SK-N-SH treated with all-trans-retinoic acid at 6 μM for 48 hours (cell line): Measurements from ENCODE around the gene FAM200A.

Source experiments
- ARNTL ChIP-seq: fragments of 450-650 bp; formaldehyde crosslinking; IDR thresholded peaks from 2 replicates; pipeline ENCODE4 v1.5.0; 2020; ENCODE audit warnings: low read depth, mild to moderate bottlenecking, moderate library complexity, borderline replicate concordance
- CSDC2 ChIP-seq: fragments of 250-450 bp; sonication (Bioruptor Pico); IDR thresholded peaks from 2 replicates; pipeline ENCODE4 v1.5.0; 2020; ENCODE audit warnings: mild to moderate bottlenecking, moderate library complexity
- ESRRG ChIP-seq: fragments of 250-450 bp; sonication (Bioruptor Pico); IDR thresholded peaks from 2 replicates; pipeline ENCODE4 v1.6.1; 2021; ENCODE audit warnings: mild to moderate bottlenecking
- GLIS3 ChIP-seq: fragments of 250-450 bp; sonication (Bioruptor Pico); IDR thresholded peaks from 2 replicates; pipeline ENCODE4 v1.5.0; 2020; ENCODE audit warnings: mild to moderate bottlenecking, moderate library complexity
- OSR1 ChIP-seq: fragments of 250-450 bp; sonication (Bioruptor Pico); IDR thresholded peaks from 2 replicates; pipeline ENCODE4 v1.8.0; 2022; ENCODE audit warnings: moderate library complexity, mild to moderate bottlenecking, inconsistent platforms
- RARB ChIP-seq: fragments of 250-450 bp; sonication (Bioruptor Pico); IDR thresholded peaks from 2 replicates; pipeline ENCODE4 v1.8.0; 2021; ENCODE audit warnings: mild to moderate bottlenecking, moderate library complexity
- SNAI2 ChIP-seq: fragments of 250-450 bp; sonication (Bioruptor Pico); IDR thresholded peaks from 2 replicates; pipeline ENCODE4 v1.5.0; 2020; ENCODE audit warnings: mild to moderate bottlenecking, moderate library complexity
- TCF4 ChIP-seq: fragments of 250-450 bp; sonication (Bioruptor Pico); IDR thresholded peaks from 2 replicates; pipeline ENCODE4 v1.8.0; 2021; ENCODE audit warnings: mild to moderate bottlenecking, moderate library complexity, borderline replicate concordance
- TOX ChIP-seq: fragments of 250-450 bp; sonication (Bioruptor Pico); IDR thresholded peaks from 2 replicates; pipeline ENCODE4 v1.8.0; 2021; ENCODE audit warnings: mild to moderate bottlenecking, moderate library complexity, borderline replicate concordance
- ZFP30 ChIP-seq: fragments of 450-650 bp; formaldehyde crosslinking; IDR thresholded peaks from 2 replicates; pipeline ENCODE4 v1.5.0; 2022; ENCODE audit warnings: mild to moderate bottlenecking, moderate library complexity
- TF ChIP-seq, protein P1 (sequence below): fragments of 250-450 bp; sonication (Bioruptor Pico); IDR thresholded peaks from 2 replicates; pipeline ENCODE4 v1.8.0; 2020; ENCODE audit warnings: mild to moderate bottlenecking, moderate library complexity, borderline replicate concordance

DNA sequence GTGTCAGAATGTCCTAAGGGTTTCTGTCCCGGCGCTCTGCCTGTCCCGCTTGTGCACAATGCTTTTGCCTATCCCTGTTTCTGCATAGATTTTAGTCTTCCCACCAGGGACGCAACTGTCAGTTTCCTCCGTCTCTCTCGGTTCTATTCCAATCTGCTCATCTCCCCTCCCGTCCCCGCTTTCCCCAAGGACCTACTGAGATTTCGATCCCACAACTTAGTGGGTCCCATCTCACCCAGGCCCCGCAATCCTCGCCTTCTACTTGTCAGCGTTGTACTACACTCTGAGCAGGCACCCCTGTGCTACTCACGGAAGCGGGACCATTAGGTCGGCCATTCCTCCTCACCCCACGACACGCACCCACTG is 6.0 kb upstream of the FAM200A start:
- TF ChIP-seq RARB (CRISPR knock-in tag) = no peak
- TF ChIP-seq GLIS3 = no peak
- TF ChIP-seq TCF4 (CRISPR knock-in tag) = no peak
- TF ChIP-seq OSR1 = no peak
- TF ChIP-seq ESRRG (CRISPR knock-in tag) = no peak
- no peak for TF ChIP-seq TOX
- TF ChIP-seq ZFP30 (CRISPR knock-in tag) = no peak
- TF ChIP-seq, protein P1, sequence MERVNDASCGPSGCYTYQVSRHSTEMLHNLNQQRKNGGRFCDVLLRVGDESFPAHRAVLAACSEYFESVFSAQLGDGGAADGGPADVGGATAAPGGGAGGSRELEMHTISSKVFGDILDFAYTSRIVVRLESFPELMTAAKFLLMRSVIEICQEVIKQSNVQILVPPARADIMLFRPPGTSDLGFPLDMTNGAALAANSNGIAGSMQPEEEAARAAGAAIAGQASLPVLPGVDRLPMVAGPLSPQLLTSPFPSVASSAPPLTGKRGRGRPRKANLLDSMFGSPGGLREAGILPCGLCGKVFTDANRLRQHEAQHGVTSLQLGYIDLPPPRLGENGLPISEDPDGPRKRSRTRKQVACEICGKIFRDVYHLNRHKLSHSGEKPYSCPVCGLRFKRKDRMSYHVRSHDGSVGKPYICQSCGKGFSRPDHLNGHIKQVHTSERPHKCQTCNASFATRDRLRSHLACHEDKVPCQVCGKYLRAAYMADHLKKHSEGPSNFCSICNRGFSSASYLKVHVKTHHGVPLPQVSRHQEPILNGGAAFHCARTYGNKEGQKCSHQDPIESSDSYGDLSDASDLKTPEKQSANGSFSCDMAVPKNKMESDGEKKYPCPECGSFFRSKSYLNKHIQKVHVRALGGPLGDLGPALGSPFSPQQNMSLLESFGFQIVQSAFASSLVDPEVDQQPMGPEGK (CRISPR knock-in tag) = no peak
- no peak for TF ChIP-seq ARNTL (CRISPR knock-in tag)
- no peak for TF ChIP-seq CSDC2 (CRISPR knock-in tag)
- TF ChIP-seq SNAI2 (CRISPR knock-in tag) = no peak
